ENCODE results near the gene DQX1.

DQX1 gene

DNA sequence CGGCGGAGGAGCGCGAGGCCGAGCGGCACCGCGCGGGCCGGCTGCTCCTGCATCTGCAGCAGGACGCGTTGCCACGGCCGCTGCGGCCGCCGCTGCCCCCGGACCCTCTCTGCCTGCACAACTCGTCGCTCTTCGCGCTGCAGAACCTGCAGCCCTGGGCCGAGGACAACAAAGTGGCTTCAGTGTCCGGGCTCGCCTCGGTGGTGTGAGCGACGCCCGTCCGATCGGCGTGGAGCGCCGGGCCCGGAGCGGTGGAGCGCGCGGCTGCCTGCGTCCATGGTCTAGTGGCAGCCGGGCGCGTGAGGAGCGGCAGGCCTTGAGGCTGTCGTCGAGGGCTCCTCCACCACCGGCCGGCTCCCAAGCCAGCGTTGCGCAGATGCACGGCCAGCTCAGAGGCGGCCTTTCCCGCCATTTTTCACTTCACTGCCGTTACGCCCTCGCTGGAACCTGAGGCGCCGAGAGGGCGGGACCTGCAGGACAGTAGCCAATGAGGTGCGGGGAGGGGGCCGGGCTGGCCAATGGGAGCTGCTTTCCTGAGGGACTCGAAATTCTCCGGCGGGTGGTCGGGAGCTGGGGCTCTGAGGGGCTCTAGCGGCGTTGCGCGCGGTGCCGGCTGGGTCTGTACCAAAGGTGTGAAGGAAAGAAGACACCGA is 9.9 kb downstream of the DQX1 start:
- DNase-seq (ENCODE audit: low read depth), result no peak
- in situ Hi-C loops (cut with HindIII; ENCODE audit: low sequenced_read_pairs), result no loop called here
- H3K4me3 ChIP-seq (ENCODE audit: low read depth, low read length), result no peak overlapping the region

DNA sequence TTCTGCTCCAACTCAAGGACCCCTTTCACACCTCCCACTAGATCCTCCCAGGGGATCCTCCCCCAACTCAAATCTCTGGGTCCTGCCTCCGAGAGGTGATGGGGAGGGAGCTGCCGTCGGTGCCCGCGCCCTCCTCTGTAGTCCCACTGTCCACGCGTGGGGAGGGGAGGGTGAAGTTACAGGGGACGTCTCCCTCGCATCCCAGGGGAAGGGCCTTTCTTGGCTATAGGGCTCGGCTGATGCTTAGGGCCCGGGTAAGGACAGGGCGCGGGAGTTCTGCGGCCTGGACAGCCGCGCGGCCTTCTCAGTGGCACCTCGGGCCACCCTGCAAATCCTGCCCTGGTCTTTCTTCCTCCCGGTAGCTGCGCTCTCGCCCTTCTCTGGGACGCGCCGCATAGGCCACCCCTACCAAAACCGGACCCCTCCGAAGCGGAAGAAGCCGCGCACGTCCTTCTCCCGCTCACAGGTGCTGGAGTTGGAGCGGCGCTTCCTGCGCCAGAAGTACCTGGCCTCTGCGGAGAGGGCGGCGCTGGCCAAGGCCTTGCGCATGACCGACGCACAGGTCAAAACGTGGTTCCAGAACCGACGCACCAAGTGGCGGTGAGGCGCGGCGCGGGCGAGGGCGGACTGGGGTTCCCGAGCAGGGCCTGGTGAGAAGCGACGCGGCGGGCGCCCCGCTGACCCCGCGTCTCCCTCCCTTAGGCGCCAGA is 10.6 kb downstream of the DQX1 start:
- no peak overlapping the region for H3K4me3 ChIP-seq (ENCODE audit: low read depth, low read length)
- TF ChIP-seq, protein P1, sequence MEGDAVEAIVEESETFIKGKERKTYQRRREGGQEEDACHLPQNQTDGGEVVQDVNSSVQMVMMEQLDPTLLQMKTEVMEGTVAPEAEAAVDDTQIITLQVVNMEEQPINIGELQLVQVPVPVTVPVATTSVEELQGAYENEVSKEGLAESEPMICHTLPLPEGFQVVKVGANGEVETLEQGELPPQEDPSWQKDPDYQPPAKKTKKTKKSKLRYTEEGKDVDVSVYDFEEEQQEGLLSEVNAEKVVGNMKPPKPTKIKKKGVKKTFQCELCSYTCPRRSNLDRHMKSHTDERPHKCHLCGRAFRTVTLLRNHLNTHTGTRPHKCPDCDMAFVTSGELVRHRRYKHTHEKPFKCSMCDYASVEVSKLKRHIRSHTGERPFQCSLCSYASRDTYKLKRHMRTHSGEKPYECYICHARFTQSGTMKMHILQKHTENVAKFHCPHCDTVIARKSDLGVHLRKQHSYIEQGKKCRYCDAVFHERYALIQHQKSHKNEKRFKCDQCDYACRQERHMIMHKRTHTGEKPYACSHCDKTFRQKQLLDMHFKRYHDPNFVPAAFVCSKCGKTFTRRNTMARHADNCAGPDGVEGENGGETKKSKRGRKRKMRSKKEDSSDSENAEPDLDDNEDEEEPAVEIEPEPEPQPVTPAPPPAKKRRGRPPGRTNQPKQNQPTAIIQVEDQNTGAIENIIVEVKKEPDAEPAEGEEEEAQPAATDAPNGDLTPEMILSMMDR (IDR thresholded peaks at IDR 0.05; ENCODE audit: low read depth, low read length, missing control alignments), result no peak
- no peak for DNase-seq (ENCODE audit: low read depth)
- in situ Hi-C loops (cut with HindIII; ENCODE audit: low sequenced_read_pairs), result no loop called here

More for the DNA sequence above, 9.9 kb downstream of the DQX1 start:
- TF ChIP-seq, protein P1 (IDR thresholded peaks at IDR 0.05; ENCODE audit: low read depth, low read length, missing control alignments), result no peak

DNA sequence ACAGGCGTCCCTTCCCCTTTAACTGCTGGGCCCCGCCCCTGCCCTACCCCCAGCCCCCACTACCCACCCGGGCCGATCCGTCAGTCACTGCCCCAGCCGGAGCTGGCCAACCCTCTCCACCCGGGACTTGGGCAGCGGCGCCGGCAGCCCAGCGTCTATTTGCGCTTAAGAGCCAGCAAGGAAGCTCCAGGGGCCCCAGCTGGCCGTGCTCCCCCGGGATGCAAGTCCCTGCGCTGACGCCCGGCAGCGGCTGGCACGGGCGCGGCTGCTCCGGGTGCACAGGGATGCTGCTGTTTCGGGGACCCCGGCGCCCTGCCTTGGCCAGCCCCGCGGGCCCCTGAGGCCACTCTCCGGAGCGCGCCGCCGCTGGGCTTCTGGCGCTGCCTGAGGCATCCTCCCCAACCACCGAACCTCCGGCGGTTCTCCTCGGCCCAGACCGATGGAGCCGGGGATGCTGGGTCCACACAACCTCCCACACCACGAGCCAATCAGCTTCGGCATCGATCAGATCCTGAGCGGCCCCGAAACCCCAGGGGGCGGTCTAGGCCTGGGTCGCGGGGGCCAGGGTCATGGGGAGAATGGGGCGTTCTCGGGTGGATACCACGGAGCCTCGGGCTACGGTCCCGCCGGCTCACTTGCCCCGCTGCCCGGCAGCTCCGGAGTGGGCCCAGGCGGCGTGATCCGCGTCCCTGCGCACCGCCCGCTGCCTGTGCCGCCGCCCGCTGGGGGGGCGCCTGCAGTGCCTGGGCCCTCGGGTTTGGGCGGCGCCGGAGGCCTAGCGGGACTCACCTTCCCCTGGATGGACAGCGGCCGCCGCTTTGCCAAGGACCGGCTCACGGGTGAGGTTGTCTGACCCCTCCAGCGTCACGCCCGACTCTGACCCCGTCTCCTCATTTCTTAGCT is 11.4 kb downstream of the DQX1 start, which contains the start of gene TLX2:
TSS of gene TLX2 (plus strand) at position 83 of the 903 bp plus-strand sequence. CDS start at position 440, 357 bp downstream.
- TF ChIP-seq, protein P1 (IDR thresholded peaks at IDR 0.05; ENCODE audit: low read depth, low read length, missing control alignments), result no peak
- no peak within 1 kb of the TSS for H3K4me3 ChIP-seq (ENCODE audit: low read depth, low read length)
- no peak for DNase-seq (ENCODE audit: low read depth)
- in situ Hi-C loops (cut with HindIII; ENCODE audit: low sequenced_read_pairs), result no loop called here

DNA sequence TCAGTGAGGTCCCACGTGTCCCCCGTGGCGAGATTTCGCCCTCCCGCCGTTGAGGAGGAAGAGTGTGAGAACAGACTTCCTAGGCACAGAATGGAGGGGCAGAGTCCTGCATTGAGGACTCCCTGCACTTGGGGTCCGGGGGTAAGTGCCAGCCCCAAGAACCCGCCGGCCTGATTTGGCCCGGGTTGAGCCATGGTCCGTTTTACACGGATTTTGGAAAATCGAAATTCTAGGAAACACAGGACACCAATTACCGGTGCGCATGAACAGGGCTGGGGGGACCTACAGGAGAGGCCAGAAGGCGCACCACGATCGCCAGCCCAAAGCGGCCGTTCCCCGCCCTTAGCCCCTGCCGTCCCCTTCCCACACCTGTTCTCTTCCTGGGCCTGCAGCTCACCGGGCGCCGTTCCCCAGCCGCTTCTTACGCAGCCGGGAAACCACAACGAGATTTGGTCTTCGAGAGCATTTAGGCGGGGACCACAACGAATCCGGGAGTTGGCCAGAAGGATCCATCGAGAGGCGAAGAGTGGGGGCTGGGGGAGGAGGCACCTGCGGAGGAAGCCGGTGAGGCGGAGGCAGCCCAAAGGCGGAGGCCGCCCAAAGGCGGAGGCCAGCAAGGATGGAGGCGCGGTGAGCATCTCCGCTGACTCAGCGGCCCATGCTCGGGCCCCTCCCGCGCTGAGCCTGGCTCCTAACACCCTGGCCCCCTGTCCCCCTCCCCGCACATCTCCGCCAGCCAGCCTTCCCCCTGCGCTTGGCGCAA is 12.2 kb downstream of the DQX1 start:
- in situ Hi-C loops (cut with HindIII; ENCODE audit: low sequenced_read_pairs), result no loop called here
- TF ChIP-seq, protein P1 (IDR thresholded peaks at IDR 0.05; ENCODE audit: low read depth, low read length, missing control alignments), result no peak
- DNase-seq (ENCODE audit: low read depth), result no peak
- no peak overlapping the region for H3K4me3 ChIP-seq (ENCODE audit: low read depth, low read length)

DNA sequence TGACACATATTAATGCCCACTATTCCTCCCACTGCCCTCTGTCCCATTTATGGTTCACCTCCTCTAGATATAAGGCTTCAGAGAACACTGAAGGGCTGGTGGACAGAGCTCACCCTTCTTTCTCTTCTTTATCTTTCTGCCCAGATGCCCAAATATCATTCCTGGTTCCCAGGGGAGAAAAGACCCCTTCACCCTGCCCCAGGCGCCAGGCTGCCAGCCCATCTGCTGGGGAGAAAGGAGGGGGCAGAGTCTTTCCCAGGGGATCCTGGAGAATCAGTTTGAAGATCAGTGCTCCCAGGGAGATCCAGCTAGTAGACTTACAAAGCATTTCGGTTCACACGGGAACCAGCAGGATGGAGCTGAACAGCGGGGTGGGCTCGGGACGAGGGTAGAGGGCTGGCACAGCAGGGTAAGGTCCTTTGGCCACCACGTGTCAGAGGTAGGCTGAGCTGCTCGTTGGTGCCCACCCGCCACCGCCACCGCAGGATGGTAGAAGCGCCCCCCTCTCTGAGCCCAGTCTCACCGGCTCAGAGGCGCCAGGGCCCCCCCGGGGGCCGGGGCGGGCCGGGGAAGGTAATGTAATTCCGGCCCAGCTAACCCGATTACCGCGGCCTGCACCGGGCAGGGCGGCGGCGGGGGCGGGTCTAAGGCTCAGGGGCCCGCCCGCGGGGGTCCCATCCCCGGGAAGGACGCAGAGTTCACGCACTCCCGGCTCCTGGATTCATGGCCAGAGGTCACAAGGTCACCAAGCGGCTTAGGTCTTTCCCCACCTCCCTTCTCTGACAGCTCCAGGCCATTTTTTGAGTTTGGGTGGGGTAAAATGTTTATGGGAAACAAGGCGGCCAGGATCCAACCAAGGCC is 13.1 kb downstream of the DQX1 start:
- no peak overlapping the region for H3K4me3 ChIP-seq (ENCODE audit: low read depth, low read length)
- TF ChIP-seq, protein P1 (IDR thresholded peaks at IDR 0.05; ENCODE audit: low read depth, low read length, missing control alignments), result no peak
- DNase-seq (ENCODE audit: low read depth), result no peak
- in situ Hi-C loops (cut with HindIII; ENCODE audit: low sequenced_read_pairs), result no loop called here

All from astrocyte of the cerebellum (primary cell).